WI38 (cell line): ENCODE data around the gene GPALPP1.

Experiments used
- H3K4me3 ChIP-seq: 2 replicates; pipeline ENCODE4 v1.5.1; 2011; ENCODE audit warnings: low read depth, mild to moderate bottlenecking, control low read depth, low read length
- TF ChIP-seq, protein P1 (sequence below): IDR thresholded peaks from 2 replicates; pipeline ENCODE4 v1.5.1; 2012; ENCODE audit warnings: low read depth, mild to moderate bottlenecking, control low read depth, low read length

The GPALPP1 gene

GRCh38 chr13:44976196-44976595 is 13.1 kb upstream of the GPALPP1 start:
- TF ChIP-seq, protein P1, sequence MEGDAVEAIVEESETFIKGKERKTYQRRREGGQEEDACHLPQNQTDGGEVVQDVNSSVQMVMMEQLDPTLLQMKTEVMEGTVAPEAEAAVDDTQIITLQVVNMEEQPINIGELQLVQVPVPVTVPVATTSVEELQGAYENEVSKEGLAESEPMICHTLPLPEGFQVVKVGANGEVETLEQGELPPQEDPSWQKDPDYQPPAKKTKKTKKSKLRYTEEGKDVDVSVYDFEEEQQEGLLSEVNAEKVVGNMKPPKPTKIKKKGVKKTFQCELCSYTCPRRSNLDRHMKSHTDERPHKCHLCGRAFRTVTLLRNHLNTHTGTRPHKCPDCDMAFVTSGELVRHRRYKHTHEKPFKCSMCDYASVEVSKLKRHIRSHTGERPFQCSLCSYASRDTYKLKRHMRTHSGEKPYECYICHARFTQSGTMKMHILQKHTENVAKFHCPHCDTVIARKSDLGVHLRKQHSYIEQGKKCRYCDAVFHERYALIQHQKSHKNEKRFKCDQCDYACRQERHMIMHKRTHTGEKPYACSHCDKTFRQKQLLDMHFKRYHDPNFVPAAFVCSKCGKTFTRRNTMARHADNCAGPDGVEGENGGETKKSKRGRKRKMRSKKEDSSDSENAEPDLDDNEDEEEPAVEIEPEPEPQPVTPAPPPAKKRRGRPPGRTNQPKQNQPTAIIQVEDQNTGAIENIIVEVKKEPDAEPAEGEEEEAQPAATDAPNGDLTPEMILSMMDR, result no peak
- no peak overlapping the region for H3K4me3 ChIP-seq

GRCh38 chr13:44976949-44977583 is 12.3 kb upstream of the GPALPP1 start:
- no peak overlapping the region for H3K4me3 ChIP-seq
- TF ChIP-seq, protein P1, result no peak

DNA sequence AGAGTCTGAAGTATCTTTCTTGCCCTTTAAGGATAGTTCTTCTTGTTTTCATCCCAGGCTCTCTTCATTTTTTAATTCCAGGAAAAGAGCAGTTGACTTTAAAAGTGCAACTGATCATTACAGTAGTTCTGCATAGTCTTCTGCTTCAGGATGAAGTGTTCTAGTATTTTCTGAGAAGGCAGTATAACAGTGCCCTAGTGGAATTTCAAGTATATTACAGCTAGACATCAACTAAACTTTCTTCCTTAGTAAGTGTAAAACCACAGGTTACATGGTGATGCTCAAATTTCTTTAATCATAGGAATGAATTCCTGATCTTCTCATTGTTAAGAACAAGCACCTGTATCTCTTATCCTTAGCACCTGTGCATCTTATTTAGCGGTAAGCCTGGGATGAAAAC is 11.0 kb upstream of the GPALPP1 start:
- TF ChIP-seq, protein P1, result no peak
- H3K4me3 ChIP-seq, result no peak overlapping the region

DNA sequence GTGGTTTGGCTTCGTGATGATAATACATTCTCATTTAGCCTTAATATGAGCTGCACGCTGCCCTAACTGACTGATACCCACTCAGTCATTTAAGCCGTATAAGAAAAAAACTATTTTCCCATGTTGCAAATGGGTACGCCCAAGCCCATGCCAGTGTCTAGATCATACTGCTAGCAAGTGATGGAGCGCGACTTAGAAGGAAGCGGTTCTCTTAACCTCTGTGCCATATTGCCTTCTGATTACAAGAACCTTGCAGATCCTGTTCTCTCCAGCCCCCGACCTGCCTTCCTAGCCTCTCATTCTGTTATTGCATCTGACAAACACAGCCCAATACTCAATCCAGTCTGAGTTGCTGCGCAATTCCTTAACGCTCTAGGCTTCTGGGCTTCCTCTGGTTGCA is 603 bp downstream of the GPALPP1 start:
- peak overlapping the region; percentile 98 for H3K4me3 ChIP-seq
- TF ChIP-seq, protein P1, result no peak

DNA sequence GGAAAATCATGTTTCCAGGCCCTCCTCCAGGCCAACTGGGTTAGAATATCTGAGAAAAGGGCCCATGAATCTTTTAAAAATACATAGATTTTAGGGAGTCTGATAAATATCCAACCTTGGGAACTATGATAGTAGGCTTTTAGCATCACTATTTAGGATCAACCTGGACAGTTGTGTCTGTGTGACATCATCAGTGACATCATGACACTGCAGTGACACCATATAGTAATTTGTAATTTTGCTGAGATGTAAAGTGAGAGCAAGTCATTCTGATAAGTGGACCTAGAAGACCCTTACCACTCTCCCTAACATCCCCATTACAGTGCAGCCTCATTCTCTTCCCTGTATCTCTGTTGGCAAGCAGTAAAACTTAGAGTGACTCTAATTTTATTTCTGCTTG is 14.1 kb downstream of the GPALPP1 start:
- TF ChIP-seq, protein P1, result no peak

DNA sequence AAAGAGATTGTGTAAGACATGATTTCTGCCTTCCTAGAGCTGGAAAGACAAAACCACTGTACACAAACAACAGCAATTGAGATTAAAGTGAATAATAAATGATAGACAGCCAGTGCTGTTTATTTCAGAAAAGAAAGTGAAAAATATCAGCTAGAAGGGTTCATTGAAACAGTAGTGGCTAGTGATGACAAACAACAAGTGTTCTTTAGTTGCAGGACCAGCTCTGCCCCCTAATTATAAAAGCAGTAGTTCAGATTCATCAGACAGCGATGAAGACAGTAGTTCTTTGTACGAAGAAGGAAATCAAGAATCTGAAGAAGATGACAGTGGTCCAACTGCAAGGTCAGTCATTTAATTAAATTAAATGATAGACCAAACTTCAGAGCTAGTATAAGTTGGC is 14.8 kb downstream of the GPALPP1 start:
- H3K4me3 ChIP-seq, result no peak overlapping the region
- TF ChIP-seq, protein P1, result no peak

More for the DNA sequence above, 14.1 kb downstream of the GPALPP1 start:
- no peak overlapping the region for H3K4me3 ChIP-seq

- TF ChIP-seq, protein P1, result no peak
- no peak overlapping the region for H3K4me3 ChIP-seq
Measured at GRCh38 chr13:45007225-45007624, 17.9 kb downstream of the GPALPP1 start.
